Measurements from ENCODE around the gene DPP10. TPM values are rescaled to one million over a fixed set of nuclear protein-coding genes. Genes with fewer than 3 reads are reported as not detected.

The DPP10 gene
- polyA plus RNA-seq, 3 donors = 9.0 to 15.6 (median 13.9) TPM

DNA sequence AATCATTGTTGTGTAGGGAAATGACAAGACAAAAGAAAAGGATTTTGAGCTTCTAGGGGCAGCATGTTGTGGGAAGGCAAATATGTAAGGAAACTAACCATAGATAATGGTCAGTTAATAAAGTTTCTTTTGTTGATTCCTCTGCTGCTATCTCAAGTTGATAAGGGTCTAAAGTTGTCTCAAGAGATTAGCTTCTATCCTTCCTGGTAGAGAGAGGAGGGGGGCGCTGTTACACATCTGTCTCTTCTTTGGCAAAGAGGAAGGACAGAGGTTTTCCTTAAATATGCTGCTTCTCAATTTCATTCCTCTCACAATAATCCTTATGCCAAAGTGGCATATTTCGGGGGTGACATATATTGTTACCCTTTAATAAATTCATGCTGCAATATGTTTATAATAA is 944.0 kb downstream of the DPP10 start:
- no peak for DNase-seq (ENCODE audit: low read depth in 3 of 3, low spot score in 2 of 3)

DNA sequence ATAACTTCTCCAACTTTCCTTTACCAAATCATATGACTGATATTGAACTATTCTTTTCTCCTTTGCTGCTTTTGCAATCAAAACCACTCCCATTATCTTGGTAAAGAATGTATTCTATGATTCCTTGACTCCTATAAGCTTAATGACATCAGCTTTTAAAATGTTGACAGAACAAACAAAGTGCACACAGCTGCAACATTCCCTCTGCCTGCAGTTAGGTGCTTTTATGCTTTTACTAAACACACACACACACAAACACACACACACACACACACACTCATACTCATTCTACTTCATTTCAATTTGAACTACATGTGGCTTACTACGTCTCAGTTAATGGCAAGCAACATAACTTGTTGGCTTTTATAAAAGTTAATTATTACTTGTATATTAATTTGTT is 946.6 kb downstream of the DPP10 start:
- no peak for DNase-seq (ENCODE audit: low read depth in 3 of 3, low spot score in 2 of 3)

DNA sequence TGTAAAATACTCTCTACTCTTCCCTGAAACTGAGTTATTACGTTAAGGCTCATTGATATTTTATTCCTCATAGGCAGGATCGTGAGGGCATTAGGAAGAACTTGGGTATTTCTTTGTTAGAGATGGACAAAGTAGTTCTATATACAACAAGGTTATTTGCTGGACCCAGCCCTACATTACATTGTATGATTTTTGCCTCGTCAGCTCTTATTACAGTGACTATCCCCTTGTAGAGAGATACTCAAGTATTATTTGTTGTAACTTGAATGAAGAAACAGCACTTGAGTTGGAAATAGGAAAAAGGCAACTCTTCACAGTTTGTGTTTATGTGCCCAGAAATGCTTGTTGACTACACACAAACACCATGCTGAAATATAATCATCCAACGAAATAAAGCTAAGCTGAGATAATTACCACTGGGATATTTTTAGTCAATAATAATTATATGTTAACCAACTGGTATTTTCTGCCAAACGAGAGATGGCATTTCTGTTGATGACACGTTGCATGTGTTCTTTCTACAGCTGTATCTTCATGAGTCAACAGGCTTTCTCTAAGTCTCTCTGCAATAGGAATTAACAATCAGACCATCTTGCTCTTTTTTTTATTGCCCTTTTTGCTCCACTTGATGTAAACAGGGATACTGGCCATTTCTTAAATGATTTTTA is 947.6 kb downstream of the DPP10 start:
- DNase-seq (ENCODE audit: low read depth in 3 of 3, low spot score in 2 of 3) = no peak

DNA sequence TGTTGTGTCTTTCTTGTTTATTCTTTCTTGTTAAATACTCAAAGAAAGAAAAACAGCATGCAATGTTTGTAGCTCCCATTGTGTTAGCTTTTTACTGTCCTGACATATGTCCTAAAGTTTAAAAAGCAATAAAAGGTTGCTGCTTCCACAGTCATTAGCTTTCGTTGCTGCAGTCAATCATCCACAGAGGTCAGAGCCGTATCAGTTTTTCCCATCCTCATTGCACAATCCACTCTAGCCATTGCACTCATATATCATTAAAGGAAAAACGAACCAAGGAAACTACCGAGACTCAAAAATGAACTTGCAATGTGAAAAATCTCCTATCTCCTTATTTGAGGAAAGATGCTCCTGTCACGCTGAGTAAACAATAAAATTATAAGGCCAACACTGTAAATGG is 954.1 kb downstream of the DPP10 start:
- DNase-seq (ENCODE audit: low read depth in 3 of 3, low spot score in 2 of 3) = no peak

DNA sequence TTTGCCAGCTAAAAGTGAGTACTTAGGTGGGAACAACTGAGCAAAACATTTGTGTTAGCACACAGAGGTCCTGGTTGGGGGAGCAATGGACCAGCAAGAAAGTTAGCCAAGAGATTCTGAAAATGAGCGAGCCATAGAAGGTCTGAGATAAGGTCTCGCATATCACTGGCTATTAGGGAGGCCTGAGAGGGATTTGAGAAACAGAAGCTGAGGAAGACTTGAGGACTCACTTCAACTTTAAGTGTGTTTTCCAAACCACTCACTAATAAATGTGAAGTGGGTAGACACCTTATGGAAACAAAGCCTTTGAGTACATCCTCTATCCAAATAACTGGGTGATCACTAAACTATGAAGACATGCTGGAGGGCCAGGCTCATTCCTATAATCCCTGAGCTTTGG is 958.5 kb downstream of the DPP10 start:
- DNase-seq (ENCODE audit: low read depth in 3 of 3, low spot score in 2 of 3) = no peak

DNA sequence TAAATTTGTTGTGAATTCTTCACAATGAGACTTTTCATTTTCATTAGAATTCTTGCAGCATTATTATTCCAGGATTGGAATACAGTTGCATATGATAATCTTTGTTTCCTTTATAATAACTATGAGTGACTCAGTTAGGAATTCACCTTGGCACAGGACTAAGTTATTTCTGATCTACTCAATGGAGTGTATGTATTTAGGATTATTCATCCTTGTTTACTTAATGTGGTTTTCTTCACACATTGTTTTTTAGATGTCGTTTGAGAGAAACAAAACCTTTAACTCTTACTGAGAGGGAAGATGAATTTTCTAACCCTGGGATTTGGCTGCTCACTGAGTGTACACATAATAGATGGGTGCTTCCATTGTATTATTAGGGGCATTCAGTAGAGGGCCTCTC is 970.1 kb downstream of the DPP10 start:
- no peak for DNase-seq (ENCODE audit: low read depth in 3 of 3, low spot score in 2 of 3)

DNA sequence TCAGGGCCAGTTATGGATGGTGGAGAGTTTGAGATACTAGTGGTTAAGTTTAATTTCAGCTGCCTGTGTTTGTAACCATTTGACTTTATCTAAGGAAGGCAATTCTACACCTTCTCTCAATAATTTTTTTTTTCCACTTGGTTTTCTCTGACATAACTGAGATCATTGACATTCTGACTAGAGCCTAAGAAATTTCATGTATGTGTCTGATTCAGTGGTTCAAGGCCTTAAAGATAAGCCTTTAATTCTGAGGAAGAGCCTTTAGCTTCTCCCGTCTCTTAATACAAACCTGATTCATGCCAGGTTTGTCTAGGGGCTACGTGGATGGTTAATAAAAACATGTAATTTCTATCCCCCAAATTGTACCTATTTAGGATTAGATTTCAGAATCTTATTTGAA is 971.4 kb downstream of the DPP10 start:
- no peak for DNase-seq (ENCODE audit: low read depth in 3 of 3, low spot score in 2 of 3)

DNA sequence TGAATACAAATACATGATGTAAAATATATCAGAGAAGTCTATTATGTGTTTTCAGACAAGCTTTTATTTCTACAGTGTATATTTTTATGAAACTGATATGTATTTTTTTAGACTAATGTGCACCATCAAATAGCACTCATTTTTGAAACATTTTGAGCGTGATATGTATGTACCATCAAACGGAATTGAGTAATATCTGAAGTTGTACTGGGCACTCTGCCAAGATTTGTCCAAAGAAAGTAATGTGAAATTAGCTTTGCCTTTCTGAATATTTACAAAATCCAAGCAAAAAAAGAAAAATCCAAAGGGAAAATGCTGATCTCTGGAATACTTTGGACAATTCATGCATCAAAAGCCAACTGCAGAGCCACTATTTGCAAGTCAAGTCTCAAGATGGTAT is 972.0 kb downstream of the DPP10 start:
- DNase-seq (ENCODE audit: low read depth in 3 of 3, low spot score in 2 of 3) = no peak

DNA sequence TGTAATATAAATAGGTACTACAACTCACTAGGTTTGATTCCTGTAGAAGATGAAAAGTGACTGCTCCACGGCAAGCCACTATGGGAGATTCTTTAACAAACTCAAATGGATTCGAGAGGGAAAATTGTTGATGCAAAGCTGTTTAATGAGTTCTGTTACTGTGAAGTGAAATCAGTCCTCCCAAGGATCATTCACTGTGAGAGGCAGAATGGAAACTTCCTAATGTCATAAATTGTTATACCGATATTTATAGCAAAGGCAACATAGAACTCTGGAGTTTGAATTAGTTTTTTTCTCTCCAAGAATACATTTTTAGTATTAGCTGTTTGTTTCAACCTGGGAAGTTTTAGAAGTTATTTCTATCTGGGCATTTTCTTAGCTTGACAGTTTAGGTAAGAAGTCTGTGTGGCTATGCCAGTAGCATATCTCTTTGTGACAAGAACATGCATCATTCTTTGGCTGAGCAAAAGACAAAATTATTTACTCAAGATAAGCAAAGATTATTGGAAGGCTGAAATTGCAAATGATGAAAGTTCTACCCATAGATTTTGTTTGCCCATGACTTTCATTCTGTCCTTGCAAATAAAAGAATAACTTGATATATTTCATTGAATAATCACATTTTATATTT is 979.7 kb downstream of the DPP10 start:
- DNase-seq (ENCODE audit: low read depth in 3 of 3, low spot score in 2 of 3) = no peak

DNA sequence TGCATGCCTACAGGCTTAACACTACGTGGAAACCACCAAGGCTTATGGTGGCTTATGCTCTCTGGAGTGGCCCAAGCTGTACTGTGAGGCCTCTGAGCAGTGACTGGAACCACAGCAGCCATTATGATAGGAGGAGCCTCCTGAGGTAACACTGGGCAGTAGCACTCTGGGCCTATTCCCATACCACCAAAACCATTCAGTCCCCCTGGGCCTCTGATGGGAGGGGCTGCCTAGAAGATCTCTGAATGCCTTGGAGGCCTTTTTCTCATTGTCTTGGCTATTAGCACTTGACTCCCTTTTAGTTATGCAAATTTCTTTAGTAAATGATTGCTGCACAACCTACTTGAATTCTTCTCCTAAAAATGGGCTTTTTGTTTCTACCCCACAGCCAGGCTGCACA is 985.0 kb downstream of the DPP10 start:
- no peak for DNase-seq (ENCODE audit: low read depth in 3 of 3, low spot score in 2 of 3)

DNA sequence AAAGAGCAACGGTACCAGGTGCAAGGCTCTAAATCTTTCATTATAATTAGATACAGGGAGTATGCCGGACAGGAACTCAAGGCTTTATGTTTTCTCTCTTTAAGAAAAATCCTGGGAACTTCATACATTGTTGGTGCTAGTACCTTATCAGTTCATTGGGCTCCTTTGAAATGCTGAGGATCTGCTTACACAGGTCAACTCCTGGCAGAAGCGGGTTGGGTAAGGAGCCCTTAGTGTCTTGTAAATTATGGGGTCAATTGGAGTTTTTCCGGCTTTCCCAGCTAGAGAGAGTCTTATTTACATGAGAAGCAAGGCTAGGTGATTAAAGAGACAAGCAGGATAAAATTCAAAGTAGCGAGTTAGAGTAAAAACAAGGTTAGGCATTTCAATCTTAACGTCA is 998.3 kb downstream of the DPP10 start:
- peak; percentile 16 to 38 (median 34) for DNase-seq (ENCODE audit: low read depth in 3 of 3, low spot score in 2 of 3)

DNA sequence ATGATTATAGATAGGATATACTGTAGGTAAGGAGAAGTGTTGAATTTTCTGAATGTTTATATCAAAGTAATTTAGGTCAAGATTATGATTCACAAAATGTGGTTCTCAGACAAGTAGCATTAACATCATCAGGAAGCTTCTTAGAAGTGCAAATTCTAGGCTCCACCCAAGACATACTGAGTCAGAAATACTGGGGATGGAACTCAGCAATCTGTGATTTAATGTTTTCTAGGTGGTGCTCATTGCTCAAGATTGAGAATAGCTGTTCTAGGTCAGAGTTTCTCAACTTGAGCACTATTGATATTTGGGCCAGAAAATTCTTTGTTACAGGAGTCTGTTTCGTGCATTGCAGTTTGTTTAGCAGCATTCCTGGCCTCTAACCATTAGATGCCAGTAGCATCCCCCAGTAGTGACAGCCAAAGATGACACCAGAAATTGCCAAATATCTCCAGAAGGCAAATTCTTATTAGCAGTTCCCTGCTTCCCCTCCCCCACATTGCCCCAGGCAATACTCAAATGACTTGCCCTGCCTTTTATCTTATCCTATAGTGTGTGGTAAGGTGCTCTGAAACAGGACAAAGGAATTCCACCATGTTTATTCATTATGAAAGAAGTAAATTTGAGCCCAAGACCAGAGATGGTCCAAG is 1001.2 kb downstream of the DPP10 start:
- DNase-seq (ENCODE audit: low read depth in 3 of 3, low spot score in 2 of 3) = no peak

DNA sequence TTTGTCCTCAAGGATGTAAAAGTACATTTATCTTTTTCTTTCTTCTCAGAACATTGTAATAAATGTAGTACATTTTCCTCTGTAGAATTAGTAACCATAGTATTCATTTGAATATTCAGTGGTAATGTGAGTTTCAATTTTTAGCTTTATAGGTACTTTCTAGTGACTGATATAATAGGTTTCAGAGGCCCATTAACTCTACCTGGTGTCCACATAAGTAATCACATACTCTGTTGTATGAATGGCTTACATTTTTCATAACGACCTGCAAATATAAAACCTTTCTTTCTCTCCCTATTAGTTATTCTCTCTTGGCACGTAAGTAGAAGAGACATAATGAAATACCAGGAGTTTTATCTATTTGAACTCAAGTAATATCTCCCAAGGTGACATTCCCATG is 1017.6 kb downstream of the DPP10 start:
- DNase-seq (ENCODE audit: low read depth in 3 of 3, low spot score in 2 of 3) = no peak

DNA sequence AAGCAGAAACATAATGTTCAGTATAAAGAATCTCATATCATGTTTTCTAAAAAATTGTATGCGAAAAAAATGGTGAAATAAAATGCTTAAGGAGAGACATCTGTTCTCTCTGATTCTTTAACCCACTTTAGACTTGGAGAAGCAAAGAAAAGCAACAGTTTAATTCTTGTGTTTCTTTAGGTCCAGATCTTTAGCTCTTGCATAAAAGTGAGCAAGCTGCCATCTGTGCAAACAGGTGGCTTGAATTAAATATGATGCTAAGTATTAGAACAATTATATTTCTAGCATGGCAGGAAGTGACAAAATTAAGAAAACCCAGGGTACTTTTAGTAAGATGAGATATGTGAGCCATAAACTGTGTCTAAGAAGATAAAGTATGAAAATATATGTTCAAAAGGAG is 1038.3 kb downstream of the DPP10 start:
- no peak for DNase-seq (ENCODE audit: low read depth in 3 of 3, low spot score in 2 of 3)

DNA sequence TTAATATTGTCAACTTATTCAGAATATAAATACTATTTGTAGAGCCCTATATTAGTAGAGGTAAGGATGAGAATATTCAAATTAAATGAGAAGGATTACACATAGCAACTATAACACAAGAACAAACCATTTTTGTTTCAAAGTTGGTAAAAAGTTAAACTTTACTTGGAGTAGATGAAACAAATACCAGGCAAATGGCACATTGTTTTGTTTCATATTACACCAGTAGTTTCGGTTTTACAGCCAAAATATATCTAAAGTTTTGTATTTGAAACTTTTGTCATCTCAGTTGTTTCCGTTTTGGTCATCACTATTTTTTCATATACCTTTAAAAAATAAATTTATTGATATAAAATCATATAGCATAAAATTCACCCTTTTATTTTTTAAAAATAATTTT is 1039.4 kb downstream of the DPP10 start:
- DNase-seq (ENCODE audit: low read depth in 3 of 3, low spot score in 2 of 3) = no peak

DNA sequence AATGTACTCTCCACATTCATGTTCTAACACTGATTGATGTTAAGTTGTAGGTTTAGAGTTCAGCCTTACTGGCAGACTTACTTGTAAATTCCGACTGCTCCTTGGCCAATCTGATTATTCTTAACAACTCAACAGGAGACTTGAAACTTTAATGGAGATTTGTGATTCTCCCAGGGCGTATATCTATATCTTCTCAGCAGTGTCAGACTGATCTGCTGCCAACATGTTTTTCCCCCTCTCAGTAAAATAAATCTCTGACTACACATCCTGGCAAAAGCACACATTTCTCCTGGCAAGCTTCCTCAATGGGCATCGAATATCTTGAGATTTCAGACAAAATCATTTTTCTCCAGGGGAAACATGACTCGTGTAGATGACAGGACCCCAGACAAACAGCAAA is 1041.2 kb downstream of the DPP10 start:
- no peak for DNase-seq (ENCODE audit: low read depth in 3 of 3, low spot score in 2 of 3)

DNA sequence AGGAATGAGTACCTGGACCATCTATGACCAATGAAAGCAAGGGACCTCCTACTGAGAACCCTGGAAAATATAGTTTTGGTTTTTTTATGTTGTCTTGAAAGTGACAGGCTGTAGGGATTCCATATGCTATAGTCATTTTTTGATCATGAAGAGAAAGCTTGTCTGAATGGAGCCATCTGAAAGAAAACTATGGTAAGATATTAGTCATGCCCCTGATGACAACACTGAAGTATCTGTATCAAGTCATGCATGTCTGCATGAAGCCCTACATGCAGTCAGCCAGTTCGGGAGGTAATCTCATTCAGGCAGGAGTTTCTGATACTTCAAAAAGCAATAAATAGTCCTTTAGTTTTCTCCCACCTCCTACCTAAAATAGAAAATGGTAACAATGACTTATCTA is 1042.0 kb downstream of the DPP10 start:
- DNase-seq (ENCODE audit: low read depth in 3 of 3, low spot score in 2 of 3) = no peak

DNA sequence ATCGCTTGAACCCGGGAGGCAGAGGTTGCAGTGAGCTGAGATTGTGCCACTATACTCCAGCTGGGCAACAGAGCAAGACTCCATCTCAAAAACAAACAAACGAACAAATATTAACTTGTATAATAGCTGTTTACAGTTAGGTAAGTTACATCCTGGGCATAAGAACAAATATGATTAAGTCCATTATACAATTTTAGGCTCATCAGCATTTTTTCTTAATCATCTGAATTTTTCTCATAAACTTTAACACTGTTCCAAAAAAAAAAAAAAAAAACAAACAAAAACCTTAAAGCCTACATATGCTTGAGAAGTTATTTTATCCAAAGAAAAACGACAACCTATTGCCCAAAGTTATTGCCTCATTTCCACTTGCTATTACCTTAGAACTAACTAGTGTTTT is 1042.5 kb downstream of the DPP10 start:
- DNase-seq (ENCODE audit: low read depth in 3 of 3, low spot score in 2 of 3) = no peak

DNA sequence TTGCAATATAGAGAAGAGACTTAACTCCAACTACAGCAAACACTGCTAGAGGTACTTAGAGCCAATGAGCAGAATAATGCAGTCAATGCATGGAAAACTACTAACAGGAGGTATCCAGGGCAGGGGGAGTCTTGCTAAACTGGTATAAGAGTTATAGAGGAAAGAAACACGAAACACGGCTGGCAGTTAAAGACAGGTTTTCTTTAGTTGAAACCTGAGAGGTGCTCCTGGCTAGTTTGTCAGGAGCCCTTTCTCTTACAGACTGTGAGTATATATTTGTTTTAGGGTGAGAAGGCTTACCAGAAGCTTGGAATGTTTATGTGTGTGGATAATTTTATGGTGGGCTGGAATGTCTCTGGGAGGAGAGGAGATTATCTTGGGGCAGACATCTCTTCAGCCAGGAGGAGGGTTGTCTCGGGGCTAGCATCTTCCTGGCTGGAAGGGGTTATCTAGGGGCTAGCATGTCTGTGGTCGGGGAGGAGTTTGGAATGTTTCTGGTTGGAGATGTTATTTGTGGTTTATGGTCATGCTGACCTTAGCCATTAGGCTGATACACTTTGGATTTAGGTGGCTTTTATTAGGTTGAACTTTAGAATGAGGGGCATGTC is 1048.8 kb downstream of the DPP10 start:
- DNase-seq (ENCODE audit: low read depth in 3 of 3, low spot score in 2 of 3) = peak in 1 of 3 donors; percentile 12

DNA sequence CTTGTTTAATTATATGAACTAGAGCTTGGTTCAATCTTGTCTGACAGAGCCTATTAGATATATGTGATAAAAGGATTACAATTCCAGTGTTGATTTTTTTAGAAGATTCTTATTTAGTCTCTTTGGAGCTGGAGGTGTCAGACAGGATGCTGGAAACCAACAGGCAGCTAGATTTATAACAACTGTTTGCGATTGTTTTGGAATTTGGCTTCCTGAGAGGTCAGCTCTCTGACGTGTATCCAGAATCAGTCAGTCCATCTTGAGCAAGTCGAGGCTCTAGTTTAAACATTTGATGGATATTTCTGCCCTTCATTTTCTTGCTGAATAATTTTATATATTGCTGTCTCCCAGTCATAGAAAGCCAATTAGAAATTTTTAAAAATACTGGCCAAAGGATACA is 1062.9 kb downstream of the DPP10 start:
- no peak for DNase-seq (ENCODE audit: low read depth in 3 of 3, low spot score in 2 of 3)

DNA sequence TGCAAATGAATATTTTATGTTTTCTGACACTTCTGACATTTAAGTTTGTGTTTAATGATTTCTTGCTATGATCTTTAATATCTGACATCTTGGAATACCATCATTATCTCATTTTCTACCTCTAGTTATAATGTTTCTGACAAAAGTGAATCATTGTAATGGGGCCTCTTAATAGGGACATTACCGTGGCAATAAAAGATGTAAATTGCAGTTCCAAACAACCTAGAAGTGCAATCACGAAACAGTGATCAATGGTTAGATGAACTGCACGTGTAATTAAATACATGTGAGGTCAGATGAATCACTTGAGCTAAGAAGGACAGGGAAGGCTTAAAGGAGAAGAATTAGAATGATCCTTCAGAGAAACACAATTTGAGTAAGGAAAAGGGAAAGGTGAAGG is 1078.3 kb downstream of the DPP10 start:
- no peak for DNase-seq (ENCODE audit: low read depth in 3 of 3, low spot score in 2 of 3)

DNA sequence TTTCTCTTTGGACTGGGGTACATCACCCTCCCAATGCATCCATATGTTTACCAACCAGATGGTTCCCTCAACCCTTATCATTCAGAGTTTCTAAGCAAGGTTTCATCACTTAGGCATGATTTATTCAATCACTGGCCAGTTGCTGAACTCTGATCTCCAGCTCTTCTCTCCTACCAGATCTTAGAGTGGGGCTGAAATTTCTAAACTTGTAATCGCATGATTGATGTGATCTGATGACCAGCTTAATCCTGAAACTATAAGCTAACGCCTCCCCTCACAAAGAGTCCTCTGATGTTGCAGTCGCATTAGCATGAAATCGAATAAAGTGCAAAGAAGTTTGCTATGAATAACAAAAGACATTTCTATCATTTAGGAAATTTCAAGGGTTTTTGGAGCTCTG is 1082.0 kb downstream of the DPP10 start:
- no peak for DNase-seq (ENCODE audit: low read depth in 3 of 3, low spot score in 2 of 3)

Data from right renal cortex interstitium (tissue), 3 donors.